Motor neuron (in vitro differentiated cells): ENCODE results near the gene TDRD9. TPM values are rescaled to one million over a fixed set of nuclear protein-coding genes. Genes with fewer than 3 reads are reported as not detected.

Source experiments
- ATAC-seq, 8 experiments: fragments of 200-7000 bp; cut with Tn5 transposase; replicated peaks in 6 of 8; 2 replicates each; pipeline ENCODE4 v1.8.0; 2021; ENCODE audit warnings: mild to moderate bottlenecking in 8 of 8, moderate library complexity in 8 of 8
- H3K27ac ChIP-seq, 2 donors: fragments of 250-450 bp; sonication (Bioruptor Pico); 2 replicates each; pipeline ENCODE4 v1.9.0; 2021; ENCODE audit warnings: antibody characterized with exemption in 2 of 2, mild to moderate bottlenecking in 2 of 2, moderate library complexity in 1 of 2
- H3K4me1 ChIP-seq, 2 donors: fragments of 250-450 bp; sonication (Bioruptor Pico); replicated peaks in 1 of 2; 2 replicates each; pipeline ENCODE4 v1.6.1; 2021; ENCODE audit warnings: antibody characterized with exemption in 2 of 2, mild to moderate bottlenecking in 2 of 2, moderate library complexity in 1 of 2
- H3K4me3 ChIP-seq, 5 donors: fragments of 250-450 bp; sonication (Bioruptor Pico); 2 replicates each; pipeline ENCODE4 v1.9.0; 2021; ENCODE audit warnings: antibody characterized with exemption in 5 of 5, mild to moderate bottlenecking in 5 of 5, moderate library complexity in 4 of 5
- WGBS, 10 experiments: fragments of 450-650 bp; shearing (Covaris generic); methylation state at CpG; one replicate each; pipeline ENCODE4 v1.0.0; 2022; 5-methylcytosine and 5-hydroxymethylcytosine counted together
- in situ Hi-C, 9 experiments: fragments of 400-800 bp; cut with MboI; loops; one replicate each; pipeline ENCODE4 v1.15.0; 2021; ENCODE audit warnings: low sequenced_read_pairs in 9 of 9, low pct_unique_long_range_greater_than_20kb in 2 of 9; ENCODE audit not compliant: unreplicated experiment in 9 of 9
- total RNA-seq, 8 experiments: library from RNA; unstranded; fragments of 300-600 nt; gene quantifications; 2 replicates each; pipeline versions ENCODE4 v1.2.3 to v1.2.4, GENCODE V29; 2022

TDRD9 gene
- total RNA-seq, 8 experiments from 2014 or later: 0.33 TPM; not detected in 7

- H3K4me1 ChIP-seq: no peaks in the 10 kb centered on the region
- ATAC-seq: no peak
- whole genome bisulfite sequencing, 10 experiments: 20 to 73% (median 43%) methylated on average over 2 to 3 of the region's 4 CpGs; no CpG with 5 or more reads in 5 of the 10 experiments
- no peak overlapping the region for H3K4me3 ChIP-seq
- no peak overlapping the region for H3K27ac ChIP-seq
- in situ Hi-C loops: no loop called here
Observed at GRCh38 chr14:104066719-104067295, 138.6 kb downstream of the TDRD9 start.

GRCh38 chr14:104069541-104069940, 141.3 kb downstream of the TDRD9 start:
- Histone ChIP-seq H3K4me1 (no peaks in the 10 kb centered on the region), H3K4me3 (no peak overlapping the region), H3K27ac (no peak overlapping the region)
- in situ Hi-C loops: no loop called here
- no peak for ATAC-seq
- WGBS, 10 experiments: 13 to 93% (median 66%) methylated on average over 1 to 7 of the region's 7 CpGs; no CpG with 5 or more reads in 2 of the 10 experiments

- in situ Hi-C loops: loop anchor here in 1 of 9 experiments (10.0 kb wide), 1 partner anchor 52 kb away; no protein-coding TSS in a partner anchor
- Histone ChIP-seq H3K4me3 (no peak overlapping the region), H3K27ac (no peak overlapping the region), H3K4me1 (no peaks in the 10 kb centered on the region)
- WGBS, 10 experiments: 0 to 92% (median 53%) methylated on average over 2 to 3 of the region's 3 CpGs; no CpG with 5 or more reads in 1 of the 10 experiments
- no peak for ATAC-seq
Observed at GRCh38 chr14:104072586-104072985, 144.3 kb downstream of the TDRD9 start.

- no peak overlapping the region for H3K27ac ChIP-seq
- in situ Hi-C loops: loop anchor here in 1 of 9 experiments (10.0 kb wide), 1 partner anchor 51 kb away; no protein-coding TSS in a partner anchor
- H3K4me3 ChIP-seq: no peak overlapping the region
- 31 to 100% (median 60%) methylated on average over 1 to 4 of the region's 4 CpGs; no CpG with 5 or more reads in 3 of the 10 experiments for WGBS, 10 experiments
- H3K4me1 ChIP-seq: no peaks in the 10 kb centered on the region
- ATAC-seq: no peak
Observed at GRCh38 chr14:104073764-104074163, 145.5 kb downstream of the TDRD9 start.

GRCh38 chr14:104075530-104076151, 147.4 kb downstream of the TDRD9 start:
- no peak overlapping the region for H3K27ac ChIP-seq
- H3K4me3 ChIP-seq: no peak overlapping the region
- no peaks in the 10 kb centered on the region for H3K4me1 ChIP-seq
- ATAC-seq: no peak
- in situ Hi-C loops: loop anchor here in 3 of 9 experiments (10.0 to 25.0 kb wide), 2 partner anchors 49 to 562 kb away; no protein-coding TSS in a partner anchor
- WGBS, 10 experiments: 3 to 50% (median 12%) methylated on average over 1 to 6 of the region's 6 CpGs; no CpG with 5 or more reads in 2 of the 10 experiments

GRCh38 chr14:104076743-104077142, 148.5 kb downstream of the TDRD9 start:
- 8 to 93% (median 33%) methylated on average over 1 to 5 of the region's 5 CpGs; no CpG with 5 or more reads in 4 of the 10 experiments for WGBS, 10 experiments
- in situ Hi-C loops: loop anchor here in 3 of 9 experiments (10.0 to 25.0 kb wide), 2 partner anchors 48 to 561 kb away; no protein-coding TSS in a partner anchor
- Histone ChIP-seq H3K4me1 (no peaks in the 10 kb centered on the region), H3K4me3 (no peak overlapping the region), H3K27ac (no peak overlapping the region)
- ATAC-seq: no peak

GRCh38 chr14:104078031-104078455, 149.8 kb downstream of the TDRD9 start:
- H3K4me1 ChIP-seq: no peaks in the 10 kb centered on the region
- ATAC-seq: peak; percentile 98 to 100 (median 99)
- H3K4me3 ChIP-seq: no peak overlapping the region
- no peak overlapping the region for H3K27ac ChIP-seq
- in situ Hi-C loops: loop anchor here in 3 of 9 experiments (10.0 to 25.0 kb wide), 2 partner anchors 47 to 559 kb away; no protein-coding TSS in a partner anchor
- whole genome bisulfite sequencing, 10 experiments: 0 to 4% (median 0%) methylated on average over 3 to 7 of the region's 7 CpGs; no CpG with 5 or more reads in 2 of the 10 experiments

- Histone ChIP-seq H3K4me3 (no peak overlapping the region), H3K4me1 (peaks cover 4% of the 10 kb centered on the region in 2 donors), H3K27ac (no peak overlapping the region)
- in situ Hi-C loops: loop anchor here in 2 of 9 experiments (25.0 kb wide), 1 partner anchor 557 kb away; no protein-coding TSS in a partner anchor
- ATAC-seq: no peak
- 46 to 95% (median 68%) methylated on average over 3 to 7 of the region's 23 CpGs; no CpG with 5 or more reads in 3 of the 10 experiments for WGBS, 10 experiments
Observed at GRCh38 chr14:104080376-104081260, 152.4 kb downstream of the TDRD9 start.

- H3K4me3 ChIP-seq: no peak overlapping the region
- in situ Hi-C loops: loop anchor here in 2 of 9 experiments (25.0 kb wide), 1 partner anchor 556 kb away; no protein-coding TSS in a partner anchor
- 20 to 100% (median 62%) methylated on average over 1 to 10 of the region's 17 CpGs; no CpG with 5 or more reads in 4 of the 10 experiments for WGBS, 10 experiments
- H3K4me1 ChIP-seq: peaks cover 4 to 11% of the 10 kb centered on the region in 2 donors
- ATAC-seq: no peak
- H3K27ac ChIP-seq: no peak overlapping the region
Observed at GRCh38 chr14:104081261-104081835, 153.1 kb downstream of the TDRD9 start.

GRCh38 chr14:104081951-104082464, 153.8 kb downstream of the TDRD9 start:
- Histone ChIP-seq H3K4me1 (peaks cover 8 to 18% of the 10 kb centered on the region in 2 donors), H3K27ac (no peak overlapping the region), H3K4me3 (no peak overlapping the region)
- no peak for ATAC-seq
- in situ Hi-C loops: loop anchor here in 2 of 9 experiments (25.0 kb wide), 1 partner anchor 555 kb away; no protein-coding TSS in a partner anchor
- WGBS, 10 experiments: 0 to 80% (median 67%) methylated on average over 1 to 4 of the region's 15 CpGs; no CpG with 5 or more reads in 7 of the 10 experiments

GRCh38 chr14:104082807-104083206, 154.6 kb downstream of the TDRD9 start:
- 33 to 79% (median 66%) methylated on average over 1 to 6 of the region's 12 CpGs; no CpG with 5 or more reads in 6 of the 10 experiments for WGBS, 10 experiments
- H3K27ac ChIP-seq: no peak overlapping the region
- H3K4me1 ChIP-seq: peaks cover 16 to 26% of the 10 kb centered on the region in 2 donors
- no peak overlapping the region for H3K4me3 ChIP-seq
- in situ Hi-C loops: loop anchor here in 2 of 9 experiments (25.0 kb wide), 1 partner anchor 554 kb away; no protein-coding TSS in a partner anchor
- no peak for ATAC-seq
